IPS DF 19.7 (cell line): ENCODE data around the gene NSG1.
"Not testable (repeated sequence)": the region's sequence is repeated elsewhere in the genome, so short reads cannot be mapped to it uniquely, and the experiment has no call there.

Experiments
- DNase-seq: peaks from one replicate; pipeline ENCODE4 v3.0.0-alpha.2; 2013; ENCODE audit warnings: low read depth, low spot score

Gene NSG1, protein sequence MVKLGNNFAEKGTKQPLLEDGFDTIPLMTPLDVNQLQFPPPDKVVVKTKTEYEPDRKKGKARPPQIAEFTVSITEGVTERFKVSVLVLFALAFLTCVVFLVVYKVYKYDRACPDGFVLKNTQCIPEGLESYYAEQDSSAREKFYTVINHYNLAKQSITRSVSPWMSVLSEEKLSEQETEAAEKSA

DNA sequence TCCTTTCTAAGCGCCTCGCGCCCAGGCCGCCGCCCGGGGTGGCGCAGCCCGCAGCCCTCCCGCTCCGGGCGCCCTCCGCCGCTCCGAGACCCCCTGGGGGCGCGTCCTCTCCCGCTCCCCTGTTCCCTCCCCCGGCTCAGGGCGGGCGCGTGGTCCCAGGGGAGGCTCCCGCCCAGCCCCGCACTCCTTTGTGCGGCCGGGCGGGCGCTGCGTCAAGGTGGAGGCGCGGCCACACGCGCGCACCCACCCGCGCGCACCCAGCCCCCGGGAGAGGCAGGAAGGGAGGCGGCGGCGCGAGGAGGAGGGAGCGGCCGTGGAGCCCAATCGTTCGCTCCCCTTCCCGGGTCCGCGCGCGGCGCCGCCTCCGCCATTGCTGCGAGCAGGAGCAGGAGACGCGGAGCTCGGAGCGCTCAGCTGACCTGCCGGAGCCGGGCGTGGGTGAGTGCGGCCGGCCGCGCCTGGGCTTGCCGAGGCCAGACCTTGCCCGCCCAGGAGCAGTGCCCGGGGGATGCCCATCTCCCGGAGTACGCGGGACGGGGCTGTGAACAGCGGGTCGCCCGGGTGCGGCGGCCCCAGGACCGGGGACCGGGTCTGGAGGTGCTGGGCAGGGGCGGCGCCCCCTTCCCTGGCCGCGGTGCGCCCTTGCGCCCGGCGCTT, at the start of gene NSG1:
Gene NSG1 (plus strand): TSS at position 367 of the 657 bp plus-strand sequence. CDS start 528 bp downstream, outside the sequence.
- DNase-seq: no peak

DNA sequence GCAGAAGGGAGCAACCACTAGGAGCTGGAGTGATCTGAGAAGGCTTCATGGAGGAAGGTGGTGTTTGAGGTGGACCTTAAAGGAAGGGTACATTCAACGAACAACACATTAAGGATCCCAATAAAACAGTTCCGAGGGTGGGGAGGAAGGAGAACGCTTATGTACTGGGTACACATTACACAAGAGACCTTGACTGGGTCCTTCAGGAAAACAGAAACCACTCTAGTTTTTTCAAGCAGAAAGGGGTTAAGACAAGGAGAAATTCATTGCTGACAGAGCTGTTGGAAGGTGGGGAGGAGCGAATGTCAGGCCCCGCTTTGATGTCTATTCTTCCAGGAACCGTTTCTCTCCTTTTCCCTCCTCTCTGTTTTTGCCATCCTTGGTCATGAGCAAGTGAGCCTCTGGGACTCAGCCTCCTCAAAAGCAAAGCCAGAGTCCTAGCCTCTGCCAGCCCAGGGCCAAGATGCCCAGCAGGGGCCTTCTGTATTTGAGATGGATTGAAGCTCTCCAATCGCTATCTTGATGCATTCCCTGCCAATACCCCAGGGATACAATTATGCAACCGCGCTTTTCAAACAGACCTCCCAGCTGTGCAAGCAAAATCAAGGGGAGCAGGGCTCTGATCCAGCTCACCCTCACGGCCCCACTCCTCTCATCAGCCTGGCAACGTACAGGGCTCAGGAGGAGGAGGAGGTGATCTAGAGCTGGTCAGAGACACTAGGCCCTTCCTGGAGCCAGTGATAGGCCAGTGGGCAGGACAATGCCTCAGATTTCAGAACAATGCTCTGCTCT, 48.5 kb upstream of the NSG1 start:
- no peak for DNase-seq

DNA sequence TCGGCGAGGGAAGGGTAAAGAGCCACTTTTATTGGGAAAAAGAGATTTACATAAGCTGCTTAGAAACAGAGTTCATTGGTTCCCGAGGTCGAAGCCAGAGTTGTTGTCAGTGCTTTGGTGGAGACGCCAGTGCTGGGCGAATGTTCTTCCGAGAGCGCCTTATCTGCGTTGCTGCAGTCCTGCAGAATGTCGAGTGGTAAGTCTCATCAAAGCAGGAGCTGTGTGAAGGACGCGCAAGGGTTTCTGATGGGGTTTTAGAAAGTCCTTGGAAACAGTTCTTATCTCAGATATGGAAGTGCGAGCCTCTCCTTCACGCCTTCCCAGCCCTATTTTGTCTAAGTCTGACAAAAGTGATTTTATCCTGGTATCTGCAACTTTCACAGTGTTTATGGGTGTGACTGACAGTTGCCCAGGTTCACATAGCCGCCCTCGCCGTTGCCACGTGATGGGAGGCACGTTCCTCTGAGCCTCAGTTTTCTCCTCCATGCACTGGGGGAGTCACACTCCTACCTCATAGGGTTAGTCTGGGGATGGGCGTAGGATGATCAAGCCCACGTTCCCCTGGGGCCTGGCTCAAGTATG, 47.3 kb upstream of the NSG1 start:
- DNase-seq: no peak

DNA sequence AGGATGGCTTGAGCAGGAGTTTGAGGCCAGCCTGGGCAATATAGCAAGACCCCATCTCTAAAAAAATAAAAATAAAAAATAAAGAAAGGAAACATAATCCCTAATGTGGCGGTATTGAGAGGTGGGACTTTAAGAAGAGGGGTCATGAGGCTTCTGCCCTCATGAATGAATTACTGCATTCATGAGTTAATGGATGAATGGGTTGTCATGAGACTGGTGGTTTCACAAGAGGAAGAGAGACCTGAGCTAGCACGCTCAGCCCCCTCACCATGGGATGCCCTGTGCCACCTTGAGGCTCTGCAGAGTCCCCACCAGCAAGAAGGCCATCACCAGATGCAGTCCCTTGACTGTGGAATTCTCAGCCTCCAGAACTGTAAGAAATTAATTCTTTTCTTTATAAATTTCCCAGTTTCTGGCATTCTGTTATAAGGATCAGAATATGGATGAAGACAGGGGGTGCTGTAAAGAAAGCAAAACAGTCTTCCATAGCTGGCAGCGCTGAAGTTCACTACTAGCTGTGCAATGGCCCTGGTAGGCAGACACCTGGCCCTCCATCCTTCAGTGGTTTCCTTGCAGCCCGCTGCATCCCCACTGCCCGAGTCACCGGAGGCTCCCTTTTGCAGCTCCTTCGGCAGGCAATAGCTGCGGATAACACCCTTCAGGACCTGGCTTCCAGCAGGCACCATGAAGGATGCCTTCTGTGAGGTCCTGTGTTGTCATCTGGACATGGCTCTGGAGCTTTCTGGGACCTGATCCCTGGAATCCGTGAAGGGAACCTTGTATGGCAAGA, 44.8 kb upstream of the NSG1 start:
- DNase-seq: no peak

DNA sequence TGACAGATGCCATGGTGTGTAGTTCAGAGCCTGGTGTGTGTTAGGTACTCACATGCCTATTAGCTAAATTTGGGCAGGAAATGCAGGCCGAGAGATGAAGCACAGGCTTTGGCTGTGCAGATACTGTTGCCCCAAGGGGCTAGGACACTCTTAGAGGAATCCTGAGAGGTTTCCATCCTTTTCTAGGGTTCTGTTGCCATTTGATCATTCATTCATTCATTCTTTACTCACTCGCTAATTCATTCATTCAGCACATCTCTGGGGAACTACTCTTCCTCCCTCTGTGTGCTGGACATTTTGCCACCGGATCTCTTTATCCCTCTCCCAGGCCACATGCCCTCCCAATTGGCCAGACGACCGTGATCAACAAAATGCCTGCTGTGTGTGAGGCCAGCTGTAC, 43.9 kb upstream of the NSG1 start:
- DNase-seq: no peak

DNA sequence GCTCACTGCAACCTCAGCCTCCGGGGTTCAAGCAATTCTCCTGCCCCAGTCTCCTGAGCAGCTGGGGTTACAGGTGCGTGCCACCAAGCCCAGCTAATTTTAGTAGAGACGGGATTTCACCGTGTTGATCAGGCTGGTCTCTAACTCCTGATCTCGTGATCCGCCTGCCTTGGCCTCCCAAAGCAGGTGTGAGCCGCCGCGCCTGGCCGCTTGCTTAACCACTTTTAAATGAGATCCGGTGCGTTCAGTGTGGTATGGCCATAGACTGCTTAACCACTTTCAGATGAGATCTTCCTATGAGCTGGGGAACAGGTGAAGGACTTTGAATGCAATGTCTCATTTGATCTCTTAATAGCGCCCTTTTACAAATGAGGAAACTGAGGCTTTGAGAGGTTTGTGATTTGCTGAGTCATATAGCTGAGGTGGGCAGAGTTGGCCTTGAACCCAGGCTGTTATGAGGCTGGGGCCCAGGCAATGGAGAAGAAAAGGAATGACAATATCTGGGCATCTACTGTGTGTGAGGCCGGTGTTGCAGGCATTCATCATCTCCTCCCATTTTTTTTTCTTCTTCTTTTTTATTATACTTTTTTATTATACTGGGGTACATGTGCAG, 41.9 kb upstream of the NSG1 start:
- no peak for DNase-seq

DNA sequence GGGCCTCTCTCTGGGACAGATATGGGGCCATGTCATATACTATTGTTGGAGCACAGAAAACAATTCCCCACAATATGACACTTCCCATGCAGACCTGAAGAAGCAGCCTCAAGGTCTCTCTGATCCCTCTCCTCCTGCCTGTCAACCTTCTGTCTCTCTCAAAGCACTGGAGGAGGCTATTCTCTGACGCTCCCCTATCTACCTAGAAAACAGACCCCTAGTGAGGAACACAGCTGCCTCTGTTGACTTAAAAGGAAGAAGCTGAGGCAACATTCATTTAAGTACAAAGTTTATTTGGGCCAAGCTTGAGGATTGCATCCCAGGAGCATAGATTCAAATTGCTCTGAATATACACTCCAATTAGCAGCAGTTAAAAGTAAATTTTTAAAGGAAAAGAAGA, 39.3 kb upstream of the NSG1 start:
- no peak for DNase-seq

DNA sequence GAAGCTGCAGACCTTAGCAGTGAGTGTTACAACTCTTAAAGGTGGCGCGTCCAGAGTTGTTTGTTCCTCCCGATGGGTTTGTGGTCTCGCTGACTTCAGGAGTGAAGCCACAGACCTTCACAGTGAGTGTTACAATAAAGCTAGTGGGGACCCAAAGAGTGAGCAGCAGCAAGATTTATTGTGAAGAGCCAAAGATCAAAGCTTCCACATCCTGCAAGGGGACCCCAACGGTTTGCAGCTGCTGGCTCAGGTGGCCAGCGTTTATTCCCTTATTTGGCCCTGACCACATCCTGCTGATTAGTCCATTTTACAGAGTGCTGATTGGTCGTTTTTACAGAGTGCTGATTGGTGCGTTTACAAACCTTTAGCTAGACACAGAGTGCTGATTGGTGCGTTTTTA, 38.3 kb upstream of the NSG1 start:
- not testable (repeated sequence) for DNase-seq

DNA sequence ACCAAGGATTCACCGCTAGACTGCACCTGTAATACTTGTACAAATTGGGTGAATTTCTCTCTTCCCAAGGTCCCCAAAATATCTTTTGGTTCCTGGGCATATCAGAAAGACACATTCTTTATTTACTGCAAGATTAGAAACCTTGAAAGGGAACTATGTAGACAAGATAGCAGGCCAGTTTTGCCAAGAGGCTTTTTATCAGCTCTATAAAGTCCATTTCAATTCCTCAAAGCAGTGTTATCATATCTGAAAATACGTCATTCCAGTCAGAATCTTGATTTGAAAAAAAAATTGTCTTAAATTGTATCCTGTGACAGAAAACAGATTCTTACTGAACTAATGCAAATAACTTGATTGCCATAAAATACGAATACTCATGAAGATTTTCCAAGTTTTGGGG, 37.0 kb upstream of the NSG1 start:
- DNase-seq: no peak

DNA sequence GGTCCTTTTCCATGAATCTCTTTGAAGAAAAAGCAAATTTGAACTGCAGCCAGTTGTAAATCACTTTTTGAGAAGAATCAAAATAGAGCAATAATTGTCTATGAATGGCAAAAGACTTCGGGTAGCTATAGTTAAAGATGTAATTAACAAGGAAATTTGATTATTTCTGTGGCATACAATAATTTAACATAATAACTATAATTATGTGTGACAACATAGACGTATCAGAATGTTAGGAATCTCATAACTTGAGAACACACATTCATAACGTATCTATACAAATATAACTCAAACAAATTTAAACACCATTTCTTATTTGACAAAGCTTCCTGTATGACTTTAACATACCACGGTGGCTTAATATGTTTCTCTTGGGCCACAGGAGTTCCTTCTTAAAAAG, 36.0 kb upstream of the NSG1 start:
- DNase-seq: no peak

DNA sequence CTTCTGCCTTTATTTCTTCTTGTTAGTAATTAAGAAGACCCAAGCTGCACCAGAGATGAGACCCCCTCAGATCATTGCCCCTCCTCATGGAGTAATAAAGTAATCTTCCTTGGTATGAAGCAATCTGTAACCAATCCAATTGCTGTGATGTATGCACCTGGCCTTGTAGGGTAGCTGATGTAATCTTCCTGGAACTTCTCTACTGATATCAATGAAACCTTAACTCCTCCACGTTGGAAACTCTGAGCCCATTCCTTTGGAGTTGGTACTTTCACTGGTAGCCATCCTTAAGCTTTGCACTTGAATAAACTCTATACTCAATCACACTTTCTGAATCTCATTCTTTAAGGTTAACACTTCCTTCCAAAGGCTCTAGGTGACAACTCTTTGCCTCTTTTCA, 31.6 kb upstream of the NSG1 start:
- no peak for DNase-seq

DNA sequence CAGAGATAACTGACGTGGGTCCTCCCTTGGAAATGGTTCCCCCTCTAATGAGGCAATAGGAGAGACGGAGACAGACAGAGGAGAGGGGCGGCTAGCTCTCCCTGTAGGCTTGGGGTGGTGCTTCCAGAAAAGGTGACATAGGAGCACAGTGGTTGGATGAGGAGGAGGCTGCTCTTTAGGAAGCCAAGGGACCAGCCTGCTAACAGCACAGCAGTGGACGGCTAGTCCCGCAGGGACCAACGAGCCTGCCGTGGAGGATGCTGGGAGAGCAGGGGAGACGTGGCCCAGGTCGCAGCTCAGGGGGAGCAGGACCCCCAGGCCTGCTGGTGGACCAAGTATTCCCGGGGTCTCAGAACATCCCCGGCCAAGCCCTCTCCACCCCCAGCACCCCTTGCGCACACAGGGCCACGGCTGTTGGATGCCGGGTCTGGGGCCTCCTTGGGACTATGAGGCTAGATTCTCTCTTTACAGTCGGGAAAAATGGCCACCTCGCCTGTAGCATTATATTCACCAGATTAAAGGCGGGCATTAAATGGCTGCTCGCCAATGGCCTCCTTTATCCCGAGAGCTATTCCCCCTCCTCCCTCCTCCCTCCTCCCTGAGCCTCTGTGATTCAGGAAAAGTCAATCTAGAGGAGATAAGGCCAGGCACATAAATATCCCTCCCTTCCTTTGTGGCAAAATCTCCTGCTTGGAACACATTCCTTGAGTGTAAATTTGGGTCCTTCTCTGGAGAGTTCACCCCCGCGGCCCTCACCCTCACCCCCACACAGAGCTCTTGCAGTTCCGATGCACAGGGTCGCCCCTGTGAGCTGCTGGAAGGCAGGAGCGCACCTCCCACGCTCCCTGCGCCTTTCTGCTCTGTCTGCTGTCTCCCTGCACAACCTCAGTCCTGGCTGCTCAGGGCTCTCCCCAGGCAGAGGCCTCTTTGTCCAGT, 30.5 kb upstream of the NSG1 start:
- DNase-seq: no peak

DNA sequence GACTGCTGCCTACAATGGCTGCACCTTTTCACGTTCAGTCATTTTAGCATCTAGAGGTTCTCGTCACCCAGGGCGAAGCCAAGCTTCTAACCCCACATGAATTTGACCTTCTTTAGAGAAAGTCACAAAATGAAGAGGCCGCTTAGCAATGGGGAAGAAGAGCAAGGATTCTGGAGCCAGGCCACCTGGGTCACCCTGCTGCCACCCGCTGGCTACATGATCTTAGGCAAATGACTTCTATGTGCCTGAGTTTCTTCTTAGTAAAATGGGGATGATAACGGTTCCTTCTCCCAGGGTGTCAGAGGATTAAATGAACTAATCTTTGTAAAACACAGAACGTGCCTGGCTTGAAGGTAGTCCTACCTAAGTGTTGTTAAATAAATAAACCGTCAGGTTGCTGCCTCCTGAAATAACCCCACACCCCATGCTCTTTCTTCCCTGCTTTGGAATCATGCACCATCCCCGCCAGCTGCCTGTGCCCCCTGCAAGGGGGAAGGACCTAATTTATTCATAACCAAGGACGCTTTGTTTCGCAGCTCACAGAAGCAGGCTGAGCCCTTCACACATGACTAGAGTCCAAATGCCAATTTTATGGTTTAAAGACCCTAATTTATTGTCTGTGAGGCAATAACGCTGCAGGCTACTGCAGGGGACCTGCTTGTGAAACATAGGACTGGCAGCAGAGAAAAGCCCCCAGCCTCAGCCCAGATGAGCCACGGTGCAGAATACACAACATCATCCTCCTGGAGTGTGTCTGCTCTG, 28.6 kb upstream of the NSG1 start:
- DNase-seq: no peak

DNA sequence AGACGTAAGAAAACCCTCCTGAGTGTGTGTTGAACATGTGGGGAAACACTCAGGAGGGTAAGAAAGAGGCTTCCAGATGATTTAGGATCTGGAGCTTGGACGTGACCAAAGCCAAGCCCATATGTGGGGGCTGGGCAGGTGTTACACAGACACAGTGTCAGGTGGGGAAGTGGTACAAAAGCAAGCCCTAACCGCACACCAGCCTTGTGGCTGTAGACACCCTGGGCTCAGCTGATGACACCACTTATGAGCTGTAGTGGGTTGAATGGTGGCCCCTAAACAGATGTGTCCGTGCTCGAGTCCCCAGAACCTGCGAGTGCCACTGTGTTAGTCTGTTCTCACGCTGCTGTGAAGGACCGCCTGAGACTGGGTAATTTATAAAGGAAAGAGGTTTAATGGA, 25.0 kb upstream of the NSG1 start:
- DNase-seq: no peak

DNA sequence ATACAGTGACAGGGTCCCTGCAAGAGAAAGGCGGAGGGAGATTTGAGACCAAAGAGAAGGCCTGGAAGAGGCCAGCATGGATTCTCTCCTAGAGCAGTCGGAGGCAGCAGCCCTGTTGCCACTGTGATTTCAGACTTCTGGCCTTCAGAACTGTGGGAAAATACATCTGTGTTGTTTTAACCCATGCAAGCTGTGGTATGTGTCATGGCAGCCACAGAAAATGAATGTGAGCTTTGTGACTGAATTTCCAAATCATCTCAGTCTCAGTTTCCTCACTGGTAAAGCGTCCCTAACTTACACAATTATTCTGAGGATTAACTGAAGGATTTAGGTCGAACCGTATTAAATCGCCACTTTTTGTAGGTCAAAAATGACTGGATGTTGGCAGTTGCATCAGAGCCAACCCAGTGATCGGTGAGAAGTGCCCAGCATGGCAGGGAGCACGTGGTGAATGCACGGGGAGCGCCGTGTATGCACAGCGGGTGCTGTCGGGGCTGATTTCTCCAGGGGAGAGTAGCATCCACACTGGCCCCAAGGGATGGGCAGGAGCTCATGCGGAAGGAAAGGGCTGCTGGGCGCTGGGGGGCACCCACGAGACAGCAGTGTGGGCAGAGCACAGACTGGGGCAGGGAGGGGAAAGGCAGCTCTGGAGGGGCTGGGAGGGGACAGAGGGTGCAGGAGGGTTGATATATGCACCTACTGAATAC, 23.8 kb upstream of the NSG1 start:
- DNase-seq: no peak

DNA sequence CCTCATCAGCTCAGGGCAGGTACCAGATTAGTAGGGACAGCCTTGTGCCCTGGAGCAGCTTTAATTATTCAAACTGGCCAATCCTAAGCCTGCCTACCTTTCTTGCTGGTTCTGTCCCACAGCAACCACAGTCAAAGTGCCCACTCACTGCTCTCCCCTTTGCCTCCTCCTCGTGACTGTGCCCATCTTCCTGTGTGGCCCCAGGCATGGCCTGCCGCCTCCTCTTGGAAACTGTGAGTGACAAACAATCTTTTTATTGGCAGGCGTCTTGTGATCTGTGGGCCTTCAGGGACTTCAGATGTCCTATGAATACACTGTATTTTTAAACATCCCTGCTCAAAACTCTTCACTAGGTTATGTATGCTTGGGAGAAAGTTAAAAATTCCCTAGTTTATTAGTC, 22.8 kb upstream of the NSG1 start:
- no peak for DNase-seq

DNA sequence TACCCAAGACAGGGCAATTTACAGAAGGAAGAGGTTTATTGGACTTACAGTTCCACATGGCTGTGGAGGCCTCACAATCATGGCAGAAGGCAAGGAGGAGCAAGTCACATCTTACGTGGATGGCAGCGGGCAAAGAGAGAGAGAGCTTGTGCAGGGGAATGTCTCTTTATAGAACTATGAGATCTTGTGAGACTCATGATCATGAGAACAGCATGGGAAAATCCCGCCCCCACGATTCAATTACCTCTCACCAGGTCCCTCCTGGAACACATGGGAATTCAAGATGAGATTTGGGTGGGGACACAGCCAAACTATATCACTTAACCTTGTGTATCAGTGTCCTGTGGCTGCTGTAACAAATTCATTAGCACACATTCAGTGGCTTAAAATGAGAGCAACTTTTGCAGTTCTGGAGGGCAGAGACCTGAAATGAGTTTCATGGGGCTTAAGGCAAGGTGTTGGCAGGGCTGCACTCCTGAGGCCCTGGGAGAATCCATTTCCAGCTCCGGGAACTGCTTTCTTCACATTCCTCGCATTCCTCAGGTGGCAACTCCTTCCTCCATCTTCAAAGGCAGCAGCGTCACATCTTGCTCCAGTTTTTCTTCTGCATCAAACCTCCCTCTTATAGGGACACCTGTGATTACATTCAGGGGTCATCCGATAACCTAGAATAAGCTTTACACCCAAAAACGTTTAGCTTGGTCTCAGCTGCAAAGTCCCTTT, 22.3 kb upstream of the NSG1 start:
- DNase-seq: peak; percentile 54
